Measurements from ENCODE around the gene SCAF4. TPM values are rescaled to one million over a fixed set of nuclear protein-coding genes. Genes with fewer than 3 reads are reported as not detected.

SCAF4 gene
- total and polyA plus RNA-seq, 9 of the 15 experiments (the other 6 are each of a cell fraction or from before 2014, with no cell fraction given), result 2.3 to 55.7 (median 17.2) TPM

GRCh38 chr21:31659536-31660258 lies 72.2 kb downstream of the SCAF4 start, which contains the start of gene SOD1 (continued):
- TF ChIP-seq USF2 (CRISPR knock-in tag; IDR thresholded peaks at IDR 0.05) (no peak; the same call in 1 of the 2 replicates), TEAD4 (IDR thresholded peaks at IDR 0.05; ENCODE audit: low read length) (no peak), TEAD4 (CRISPR knock-in tag; IDR thresholded peaks at IDR 0.05; ENCODE audit: borderline replicate concordance) (no peak), ZNF589 (CRISPR knock-in tag; IDR thresholded peaks at IDR 0.05; ENCODE audit: low read depth) (no peak), TRIM25 (IDR thresholded peaks at IDR 0.05; ENCODE audit: borderline replicate concordance) (no peak), MITF (IDR thresholded peaks at IDR 0.05) (no peak; the same call in 1 of the 2 replicates), THAP12 (CRISPR knock-in tag; IDR thresholded peaks at IDR 0.05) (peak; percentile 78), ZBTB9 (CRISPR knock-in tag; IDR thresholded peaks at IDR 0.05) (peak; percentile 73; the same call in 1 of the 2 replicates), MTA1 (IDR thresholded peaks at IDR 0.05; ENCODE audit: borderline replicate concordance) (no peak), HOXB6 (CRISPR knock-in tag; IDR thresholded peaks at IDR 0.05; ENCODE audit: borderline replicate concordance) (no peak), MYNN (IDR thresholded peaks at IDR 0.05) (no peak), MYNN (CRISPR knock-in tag; IDR thresholded peaks at IDR 0.05) (no peak), THRB (CRISPR knock-in tag; conservative IDR thresholded peaks at IDR 0.05) (no peak), GATAD2B (IDR thresholded peaks at IDR 0.05; ENCODE audit: borderline replicate concordance) (peak; percentile 96)

Data from K562 (cell line).